Bone marrow (tissue), 2 donors: ENCODE measurements around the gene HOXC9.

Experiments
- DNase-seq, 2 donors: peaks; one replicate each; lab custom pipeline; 2025; lab: John Stamatoyannopoulos, UW

Gene HOXC9

GRCh38 chr12:54015018-54015931 is 15.3 kb downstream of the HOXC9 start:
- no peak for DNase-seq

- DNase-seq = no peak
These were observed 16.1 kb downstream of the HOXC9 start for GRCh38 chr12:54016051-54016450.

GRCh38 chr12:54016478-54016964 is 16.6 kb downstream of the HOXC9 start:
- DNase-seq = no peak

- no peak for DNase-seq
These were observed 17.2 kb downstream of the HOXC9 start for GRCh38 chr12:54017027-54017788.

- DNase-seq = no peak
These were observed 18.0 kb downstream of the HOXC9 start for GRCh38 chr12:54017878-54018467.

- DNase-seq = no peak
These were observed 18.6 kb downstream of the HOXC9 start for GRCh38 chr12:54018468-54018984.

- DNase-seq = no peak
These were observed 19.3 kb downstream of the HOXC9 start for GRCh38 chr12:54019091-54019811.

GRCh38 chr12:54019924-54020590 is 20.1 kb downstream of the HOXC9 start:
- no peak for DNase-seq

- no peak for DNase-seq
These were observed 20.8 kb downstream of the HOXC9 start for GRCh38 chr12:54020591-54021405.

- DNase-seq = no peak
These were observed 21.6 kb downstream of the HOXC9 start for GRCh38 chr12:54021432-54022013.

GRCh38 chr12:54022960-54023884 is 23.3 kb downstream of the HOXC9 start:
- no peak for DNase-seq

- DNase-seq = no peak
These were observed 24.2 kb downstream of the HOXC9 start for GRCh38 chr12:54024127-54024526.

GRCh38 chr12:54024581-54025305 is 24.8 kb downstream of the HOXC9 start:
- no peak for DNase-seq

GRCh38 chr12:54025499-54026405 is 25.8 kb downstream of the HOXC9 start:
- no peak for DNase-seq

- DNase-seq = no peak
These were observed 26.9 kb downstream of the HOXC9 start for GRCh38 chr12:54026640-54027441.

GRCh38 chr12:54027442-54027786 is 27.5 kb downstream of the HOXC9 start:
- no peak for DNase-seq
